GM21529 (cell line): ENCODE data around the gene DAPK3.
A peak's percentile ranks its signal among the peaks of the same experiment; 100 is the strongest.
"Not testable (repeated sequence)": the region's sequence is repeated elsewhere in the genome, so short reads cannot be mapped to it uniquely, and the experiment has no call there.

ENCODE experiments used
- ATAC-seq: cut with Tn5 transposase; IDR thresholded peaks from one replicate; pipeline ENCODE4 v1.9.1; 2021; ENCODE audit not compliant: unreplicated experiment

DAPK3 gene

GRCh38 chr19:3970808-3971598 is at the start of gene DAPK3:
TSS of gene DAPK3 (minus strand) at chr19:3971099. CDS start at chr19:3969735, 1,364 bp downstream.
- ATAC-seq, result peak; percentile 91

- no peak for ATAC-seq
Measured at GRCh38 chr19:4019578-4019977, 48.7 kb upstream of the DAPK3 start.

- no peak for ATAC-seq
Measured at GRCh38 chr19:4018775-4019504, 48.0 kb upstream of the DAPK3 start.

- no peak for ATAC-seq
Measured at GRCh38 chr19:4018140-4018613, 47.3 kb upstream of the DAPK3 start.

- no peak for ATAC-seq
Measured at GRCh38 chr19:4016903-4017638, 46.2 kb upstream of the DAPK3 start.

- no peak for ATAC-seq
Measured at GRCh38 chr19:4016486-4016885, 45.6 kb upstream of the DAPK3 start.

- no peak for ATAC-seq
Measured at GRCh38 chr19:4015705-4016402, 45.0 kb upstream of the DAPK3 start.

GRCh38 chr19:4014541-4015491 is 43.9 kb upstream of the DAPK3 start:
- no peak for ATAC-seq

GRCh38 chr19:4013886-4014540 is 43.1 kb upstream of the DAPK3 start:
- no peak for ATAC-seq

- no peak for ATAC-seq
Measured at GRCh38 chr19:4012975-4013634, 42.2 kb upstream of the DAPK3 start.

GRCh38 chr19:4012092-4012974 is 41.4 kb upstream of the DAPK3 start:
- no peak for ATAC-seq

GRCh38 chr19:4011430-4011829 is 40.5 kb upstream of the DAPK3 start:
- not testable (repeated sequence) for ATAC-seq

GRCh38 chr19:4010808-4011110 is 39.9 kb upstream of the DAPK3 start:
- ATAC-seq, result no peak

- ATAC-seq, result no peak
Measured at GRCh38 chr19:4009990-4010807, 39.3 kb upstream of the DAPK3 start.

GRCh38 chr19:4007836-4008539 is 37.1 kb upstream of the DAPK3 start:
- ATAC-seq, result peak; percentile 1

- ATAC-seq, result peak; percentile 71
Measured at GRCh38 chr19:4007021-4007835, 36.3 kb upstream of the DAPK3 start, which contains the start of gene PIAS4. TSS of gene PIAS4 (plus strand) at chr19:4007736. CDS start at chr19:4007761, 25 bp downstream.
